HPDE6-E6E7 (cell line): ENCODE data around the gene MAOB.

Experiments
- DNase-seq: peaks from one replicate; pipeline ENCODE4 v3.0.0; 2011; ENCODE audit warnings: missing footprints; ENCODE audit errors: extremely low spot score

The MAOB gene

GRCh38 chrX:43716696-43717095 is 165.6 kb downstream of the MAOB start:
- no peak for DNase-seq
